ENCODE results near the gene MVD. TPM values are rescaled to one million over a fixed set of nuclear protein-coding genes. Genes with fewer than 3 reads are reported as not detected.

The MVD gene
- total and polyA plus RNA-seq, 2 donors (not counting 1 experiment from before 2014, with no cell fraction given), result 35.9 to 204 TPM

DNA sequence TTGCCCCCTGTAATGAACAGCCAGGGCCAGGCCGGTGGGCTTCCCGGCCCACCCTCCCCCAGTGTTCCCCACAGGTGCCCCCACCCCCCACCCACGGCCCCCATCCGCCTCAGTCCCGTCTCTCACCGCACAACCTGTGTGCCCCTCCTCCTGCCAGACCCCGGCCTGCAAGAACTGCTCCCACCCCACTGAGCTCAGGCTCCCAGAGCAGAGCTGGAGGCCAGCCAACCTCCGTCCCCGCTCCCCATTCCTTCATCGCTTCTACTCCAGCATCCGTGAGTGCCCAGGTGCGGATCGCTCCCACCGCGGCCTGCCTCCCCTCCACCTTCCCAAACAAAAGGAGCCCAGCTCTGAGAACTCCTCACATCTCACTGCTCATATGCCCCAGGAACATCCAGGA is 4.2 kb downstream of the MVD start:
- H3K36me3 ChIP-seq (ENCODE audit: control insufficient read depth, insufficient read depth, low read length), result peaks cover 33% of the 10 kb centered on the region
- no peaks in the 10 kb centered on the region for H3K4me1 ChIP-seq (ENCODE audit: control insufficient read depth, extremely low read depth, insufficient read depth, low read length)
- no peak overlapping the region for H3K4me3 ChIP-seq (replicated peaks in 1 of 4; ENCODE audit: control extremely low read depth in 1 of 4, insufficient read depth in 1 of 4, low read depth in 3 of 4, low read length in 4 of 4)
- H3K9me3 ChIP-seq (ENCODE audit: control insufficient read depth, insufficient read depth, low read depth, low read length), result no peaks in the 10 kb centered on the region
- TF ChIP-seq, protein P1, sequence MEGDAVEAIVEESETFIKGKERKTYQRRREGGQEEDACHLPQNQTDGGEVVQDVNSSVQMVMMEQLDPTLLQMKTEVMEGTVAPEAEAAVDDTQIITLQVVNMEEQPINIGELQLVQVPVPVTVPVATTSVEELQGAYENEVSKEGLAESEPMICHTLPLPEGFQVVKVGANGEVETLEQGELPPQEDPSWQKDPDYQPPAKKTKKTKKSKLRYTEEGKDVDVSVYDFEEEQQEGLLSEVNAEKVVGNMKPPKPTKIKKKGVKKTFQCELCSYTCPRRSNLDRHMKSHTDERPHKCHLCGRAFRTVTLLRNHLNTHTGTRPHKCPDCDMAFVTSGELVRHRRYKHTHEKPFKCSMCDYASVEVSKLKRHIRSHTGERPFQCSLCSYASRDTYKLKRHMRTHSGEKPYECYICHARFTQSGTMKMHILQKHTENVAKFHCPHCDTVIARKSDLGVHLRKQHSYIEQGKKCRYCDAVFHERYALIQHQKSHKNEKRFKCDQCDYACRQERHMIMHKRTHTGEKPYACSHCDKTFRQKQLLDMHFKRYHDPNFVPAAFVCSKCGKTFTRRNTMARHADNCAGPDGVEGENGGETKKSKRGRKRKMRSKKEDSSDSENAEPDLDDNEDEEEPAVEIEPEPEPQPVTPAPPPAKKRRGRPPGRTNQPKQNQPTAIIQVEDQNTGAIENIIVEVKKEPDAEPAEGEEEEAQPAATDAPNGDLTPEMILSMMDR (conservative IDR thresholded peaks at IDR 0.05 in 1 of 2, IDR thresholded peaks at IDR 0.05 in 1 of 2; ENCODE audit: low read depth in 1 of 2, low read length in 2 of 2), result no peak
- no peak for TF ChIP-seq EZH2 (IDR thresholded peaks at IDR 0.05; ENCODE audit: low read length, missing control alignments)
- H3K79me2 ChIP-seq (ENCODE audit: control insufficient read depth, insufficient read depth, low read length), result peaks cover 33% of the 10 kb centered on the region
- H3K27ac ChIP-seq (ENCODE audit: insufficient read depth, low read length), result no peak overlapping the region
- H3K4me2 ChIP-seq (ENCODE audit: extremely low read depth, insufficient read depth, low read length), result no peak overlapping the region
- no peak overlapping the region for H3K9ac ChIP-seq (ENCODE audit: insufficient read depth, low read length)
- no peaks in the 10 kb centered on the region for H3K27me3 ChIP-seq (ENCODE audit: control insufficient read depth, insufficient read depth, low read length)
- H2AFZ ChIP-seq (ENCODE audit: low read length), result no peak overlapping the region
- no peaks in the 10 kb centered on the region for H4K20me1 ChIP-seq (ENCODE audit: control insufficient read depth, extremely low read depth, insufficient read depth, low read length)
- no peak for DNase-seq (ENCODE audit: low read depth in 2 of 2)

DNA sequence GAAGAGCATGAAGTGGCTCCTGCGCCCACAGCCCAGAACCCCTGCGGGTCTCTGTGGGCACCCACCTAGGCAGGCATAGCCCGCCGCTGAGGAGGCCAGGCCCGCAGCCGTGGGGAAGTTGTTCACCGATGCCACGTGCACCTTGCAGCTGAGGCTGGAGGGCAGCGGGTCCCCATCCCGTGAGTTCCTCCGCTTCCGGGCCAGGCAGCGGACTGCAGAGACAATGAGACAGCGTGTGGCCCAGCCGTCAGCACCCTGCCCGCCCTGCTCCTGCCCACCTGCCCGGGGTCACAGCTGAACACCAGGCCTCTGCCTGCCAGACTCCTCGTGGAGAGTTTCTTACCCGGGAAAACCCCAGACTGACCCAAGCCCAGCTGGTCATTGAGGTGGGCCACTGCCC is 5.5 kb downstream of the MVD start:
- no peaks in the 10 kb centered on the region for H3K4me1 ChIP-seq (ENCODE audit: control insufficient read depth, extremely low read depth, insufficient read depth, low read length)
- no peak overlapping the region for H3K4me3 ChIP-seq (replicated peaks in 1 of 4; ENCODE audit: control extremely low read depth in 1 of 4, insufficient read depth in 1 of 4, low read depth in 3 of 4, low read length in 4 of 4)
- no peak overlapping the region for H3K9ac ChIP-seq (ENCODE audit: insufficient read depth, low read length)
- H4K20me1 ChIP-seq (ENCODE audit: control insufficient read depth, extremely low read depth, insufficient read depth, low read length), result no peaks in the 10 kb centered on the region
- H2AFZ ChIP-seq (ENCODE audit: low read length), result no peak overlapping the region
- no peak overlapping the region for H3K4me2 ChIP-seq (ENCODE audit: extremely low read depth, insufficient read depth, low read length)
- peaks cover 39% of the 10 kb centered on the region for H3K36me3 ChIP-seq (ENCODE audit: control insufficient read depth, insufficient read depth, low read length)
- H3K27ac ChIP-seq (ENCODE audit: insufficient read depth, low read length), result no peak overlapping the region
- DNase-seq (ENCODE audit: low read depth in 2 of 2), result no peak
- peaks cover 29% of the 10 kb centered on the region for H3K79me2 ChIP-seq (ENCODE audit: control insufficient read depth, insufficient read depth, low read length)
- TF ChIP-seq, protein P1 (conservative IDR thresholded peaks at IDR 0.05 in 1 of 2, IDR thresholded peaks at IDR 0.05 in 1 of 2; ENCODE audit: low read depth in 1 of 2, low read length in 2 of 2), result no peak
- no peak for TF ChIP-seq EZH2 (IDR thresholded peaks at IDR 0.05; ENCODE audit: low read length, missing control alignments)
- H3K27me3 ChIP-seq (ENCODE audit: control insufficient read depth, insufficient read depth, low read length), result no peaks in the 10 kb centered on the region
- no peaks in the 10 kb centered on the region for H3K9me3 ChIP-seq (ENCODE audit: control insufficient read depth, insufficient read depth, low read depth, low read length)

DNA sequence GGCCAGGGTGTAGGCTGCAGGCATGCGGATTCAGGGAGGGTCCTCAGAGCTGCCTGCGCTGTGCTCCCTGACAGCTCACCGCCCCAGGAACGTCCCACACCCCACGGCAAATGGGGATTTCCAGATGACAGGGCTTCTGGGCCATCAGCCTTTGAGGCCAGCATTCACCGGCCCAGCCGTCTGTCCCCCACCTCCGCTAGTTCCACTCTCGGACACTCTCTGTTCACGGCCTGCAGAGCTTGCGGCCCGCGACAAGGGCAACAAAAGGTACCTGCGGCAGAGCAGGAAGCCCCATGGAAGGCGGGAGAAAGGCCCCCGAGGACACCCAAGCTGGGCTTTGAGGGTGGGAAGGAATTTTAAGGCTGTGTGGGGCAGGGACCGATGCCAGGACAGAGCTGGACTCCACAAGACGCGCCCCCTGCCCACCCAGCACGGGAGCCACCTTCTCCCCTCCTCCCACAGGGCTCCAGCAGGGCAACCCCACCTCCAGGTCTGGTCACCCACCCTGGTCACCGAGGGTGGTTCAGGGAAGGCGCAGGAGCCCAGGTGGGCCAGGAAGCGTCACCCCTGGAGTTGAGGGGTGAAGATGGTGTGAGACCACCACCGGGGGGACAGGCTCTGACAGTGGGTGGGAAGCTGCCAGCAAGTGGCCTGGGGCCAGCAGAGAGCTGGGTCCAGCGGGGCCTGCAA is 6.5 kb downstream of the MVD start:
- Histone ChIP-seq H3K9ac (ENCODE audit: insufficient read depth, low read length) (no peak overlapping the region), H3K36me3 (ENCODE audit: control insufficient read depth, insufficient read depth, low read length) (peaks cover 41% of the 10 kb centered on the region), H3K27me3 (ENCODE audit: control insufficient read depth, insufficient read depth, low read length) (no peaks in the 10 kb centered on the region), H3K79me2 (ENCODE audit: control insufficient read depth, insufficient read depth, low read length) (peaks cover 21% of the 10 kb centered on the region), H2AFZ (ENCODE audit: low read length) (no peak overlapping the region), H3K4me1 (ENCODE audit: control insufficient read depth, extremely low read depth, insufficient read depth, low read length) (peaks cover 2% of the 10 kb centered on the region), H4K20me1 (ENCODE audit: control insufficient read depth, extremely low read depth, insufficient read depth, low read length) (no peaks in the 10 kb centered on the region), H3K4me3 (replicated peaks in 1 of 4; ENCODE audit: control extremely low read depth in 1 of 4, insufficient read depth in 1 of 4, low read depth in 3 of 4, low read length in 4 of 4) (no peak overlapping the region), H3K4me2 (ENCODE audit: extremely low read depth, insufficient read depth, low read length) (no peak overlapping the region), H3K27ac (ENCODE audit: insufficient read depth, low read length) (no peak overlapping the region), H3K9me3 (ENCODE audit: control insufficient read depth, insufficient read depth, low read depth, low read length) (no peaks in the 10 kb centered on the region)
- no peak for DNase-seq (ENCODE audit: low read depth in 2 of 2)
- TF ChIP-seq EZH2 (IDR thresholded peaks at IDR 0.05; ENCODE audit: low read length, missing control alignments), result no peak
- TF ChIP-seq, protein P1 (conservative IDR thresholded peaks at IDR 0.05 in 1 of 2, IDR thresholded peaks at IDR 0.05 in 1 of 2; ENCODE audit: low read depth in 1 of 2, low read length in 2 of 2), result no peak

All from fibroblast of lung (primary cell).